HG03060 (cell line): ENCODE results near the gene BCAM.

Source experiments
- ATAC-seq: cut with Tn5 transposase; IDR thresholded peaks from one replicate; pipeline ENCODE4 v1.9.1; 2021; ENCODE audit warnings: low read depth, moderate number of reproducible peaks; ENCODE audit not compliant: unreplicated experiment

BCAM gene

DNA sequence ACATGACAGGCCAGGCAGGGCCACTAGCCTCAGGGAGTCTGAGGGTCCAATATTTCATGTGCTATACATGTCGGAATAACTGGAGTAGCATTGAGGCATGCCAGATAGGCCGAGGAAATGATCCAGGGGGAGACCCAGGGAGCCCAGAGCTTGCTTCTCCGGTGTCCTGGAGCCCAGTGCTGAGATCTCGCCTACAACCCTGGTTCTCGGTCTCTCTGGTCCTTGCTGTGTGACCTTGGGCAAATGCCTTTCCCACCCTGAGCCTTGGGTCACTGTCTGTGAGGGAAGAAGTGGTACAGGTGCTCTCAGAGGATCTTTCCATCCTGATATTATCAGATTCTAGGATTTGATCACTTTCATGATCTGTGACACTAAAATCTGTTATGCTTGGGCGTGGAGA, 19.9 kb upstream of the BCAM start:
- no peak for ATAC-seq

DNA sequence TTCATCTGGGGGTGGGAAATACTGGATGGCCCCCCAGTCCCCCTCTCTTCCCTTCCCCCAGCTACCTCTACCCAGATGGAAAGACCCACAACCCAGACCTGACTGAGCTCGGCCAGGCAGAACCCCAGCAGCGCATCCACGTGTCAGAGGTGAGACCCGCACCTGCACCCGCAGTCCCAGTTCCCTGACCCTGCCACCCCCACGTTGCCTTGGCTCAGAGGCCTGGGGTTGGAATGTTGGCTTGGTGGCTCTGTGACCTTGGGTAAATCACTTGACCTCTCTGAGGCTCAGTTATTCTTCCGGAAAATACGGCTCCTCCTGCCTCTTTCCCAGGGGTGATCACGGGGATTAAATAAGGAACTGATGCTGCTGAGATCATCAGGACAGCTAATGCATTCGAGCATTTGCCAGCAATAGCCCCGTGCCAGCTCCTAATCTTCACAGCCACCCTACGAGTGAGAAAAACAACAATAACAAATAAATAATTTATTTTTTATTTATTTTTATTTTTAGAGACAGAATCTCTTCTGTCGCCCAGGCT, 18.9 kb upstream of the BCAM start:
- ATAC-seq, result no peak

DNA sequence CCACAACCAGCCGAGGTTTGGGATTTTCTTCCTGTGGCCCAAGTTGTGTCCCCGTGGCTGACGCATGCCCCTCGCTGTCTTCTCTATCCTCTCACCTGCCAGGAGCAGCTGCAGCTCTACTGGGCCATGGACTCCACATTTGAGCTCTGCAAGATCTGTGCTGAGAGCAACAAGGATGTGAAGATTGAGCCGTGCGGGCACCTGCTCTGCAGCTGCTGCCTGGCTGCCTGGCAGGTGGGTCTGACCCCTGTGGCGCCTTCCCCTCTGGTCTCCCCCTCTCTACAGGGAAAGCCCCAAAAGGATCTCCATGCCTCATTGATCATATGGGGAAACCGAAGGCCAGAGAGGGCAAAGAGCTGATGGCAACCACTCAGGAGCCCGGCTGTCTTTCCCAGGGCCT, 16.6 kb upstream of the BCAM start:
- no peak for ATAC-seq

GRCh38 chr19:44794610-44795009, 14.3 kb upstream of the BCAM start:
- no peak for ATAC-seq

GRCh38 chr19:44795398-44795987, 13.4 kb upstream of the BCAM start:
- ATAC-seq, result no peak

- no peak for ATAC-seq
Observed at GRCh38 chr19:44796701-44797115, 12.2 kb upstream of the BCAM start.

DNA sequence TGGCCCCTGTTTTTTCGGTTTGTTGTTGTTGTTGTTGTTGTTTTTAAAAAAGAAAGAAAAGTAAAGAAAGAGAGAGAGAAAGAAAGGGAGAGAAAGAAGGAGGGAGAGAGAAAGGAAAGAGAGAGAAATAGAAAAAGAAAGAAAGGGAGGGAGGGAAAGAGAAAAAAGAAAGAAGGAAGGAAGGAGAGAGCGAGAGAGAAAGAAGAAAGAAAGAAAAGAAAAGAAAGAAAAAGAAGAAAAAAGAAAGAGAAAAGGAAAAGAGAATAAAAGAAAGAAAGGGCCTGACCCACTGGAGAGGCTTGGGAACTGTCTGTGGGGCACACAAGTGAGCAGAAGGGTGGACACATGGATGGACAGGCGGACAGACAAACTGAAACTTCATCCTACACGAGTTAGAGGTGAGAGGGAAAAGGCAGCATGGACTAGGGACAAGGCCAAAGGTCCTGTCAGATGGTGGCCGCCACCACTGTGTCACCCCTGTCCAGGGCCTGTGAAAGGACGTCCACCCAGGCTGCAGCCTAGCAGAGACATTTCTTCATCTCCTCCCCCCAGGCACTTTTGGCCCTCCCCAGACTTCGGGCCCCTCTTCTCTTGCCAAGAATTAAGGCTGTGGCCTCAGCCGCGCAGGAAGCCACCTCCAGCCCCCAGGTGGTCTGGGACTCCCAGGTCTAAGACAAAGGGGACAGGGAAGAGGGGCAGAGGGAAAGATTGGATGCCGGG, 9.1 kb upstream of the BCAM start:
- ATAC-seq, result no peak

DNA sequence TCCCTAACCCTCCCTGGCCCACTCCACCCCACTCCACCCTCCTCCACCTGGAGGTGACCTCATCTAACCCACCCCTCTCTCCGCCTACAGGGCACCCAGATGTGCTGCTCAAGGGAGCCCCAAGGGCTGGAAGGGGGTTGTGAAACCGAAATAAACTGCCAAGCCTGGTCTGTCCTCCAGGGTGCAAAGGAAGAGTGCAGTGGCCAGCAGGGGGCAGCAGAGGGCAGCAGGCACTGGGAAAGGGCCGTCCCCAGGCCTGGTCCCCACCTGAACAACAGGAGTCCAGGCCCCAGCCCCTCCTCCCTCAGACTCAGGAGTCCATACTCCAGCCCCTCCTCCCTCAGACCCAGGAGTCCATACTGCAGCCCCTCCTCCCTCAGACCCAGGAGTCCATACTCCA, 8.4 kb upstream of the BCAM start:
- ATAC-seq, result no peak

DNA sequence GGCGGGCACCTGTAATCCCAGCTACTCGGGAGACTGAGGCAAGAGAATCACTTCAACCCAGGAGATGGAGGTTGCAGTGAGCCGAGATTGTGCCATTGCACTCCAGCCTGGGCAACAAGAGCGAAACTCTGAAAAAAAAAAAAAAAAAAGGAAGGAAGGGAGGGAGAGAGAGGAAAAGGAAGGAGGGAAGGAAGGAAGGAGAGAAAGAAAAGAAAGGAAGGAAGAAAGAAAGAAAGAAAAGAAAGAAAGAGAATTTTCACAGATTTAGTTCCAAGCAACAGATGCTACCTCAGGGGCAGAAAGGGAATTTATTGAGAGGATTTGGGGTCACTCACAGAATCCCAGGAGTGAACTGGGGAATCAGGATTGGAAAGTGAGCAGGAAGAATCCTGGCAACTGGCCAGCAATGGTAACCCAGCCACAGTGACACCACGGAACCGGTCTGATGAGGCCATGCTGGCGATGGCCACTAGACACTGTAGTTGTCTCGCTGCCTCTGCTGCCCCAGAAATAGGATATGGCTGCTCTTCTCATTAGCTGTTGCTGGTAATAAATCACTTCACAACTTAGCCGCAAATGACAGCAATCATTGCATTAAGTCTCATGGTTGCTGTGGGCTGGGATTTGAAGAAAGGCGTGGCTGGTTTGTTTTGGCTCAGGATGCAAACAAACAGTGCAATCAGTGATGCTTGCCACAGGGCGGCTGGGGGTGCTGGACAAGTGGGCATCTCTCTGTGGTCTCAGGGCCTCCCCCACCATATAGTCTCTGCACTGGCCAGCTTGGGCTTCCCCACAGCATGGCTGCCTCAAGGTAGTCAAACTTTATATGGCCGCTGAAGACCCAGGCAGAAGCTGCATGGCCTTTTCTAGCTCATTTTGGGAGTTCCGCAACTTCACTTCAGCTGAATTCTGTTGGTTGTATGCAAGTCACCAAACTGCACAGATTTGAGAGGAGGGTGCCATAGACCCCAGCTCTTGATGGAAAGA, 5.2 kb upstream of the BCAM start:
- no peak for ATAC-seq

- no peak for ATAC-seq
Observed at GRCh38 chr19:44806291-44806690, 2.6 kb upstream of the BCAM start.

- no peak for ATAC-seq
Observed at GRCh38 chr19:44807162-44807561, 1.7 kb upstream of the BCAM start.

GRCh38 chr19:44807652-44808462, 1.0 kb upstream of the BCAM start:
- ATAC-seq, result no peak

- ATAC-seq, result no peak
Observed at GRCh38 chr19:44809577-44810233, 802 bp downstream of the BCAM start.

GRCh38 chr19:44810234-44811121, 1.6 kb downstream of the BCAM start:
- ATAC-seq, result no peak

- ATAC-seq, result no peak
Observed at GRCh38 chr19:44811122-44811419, 2.2 kb downstream of the BCAM start.

GRCh38 chr19:44812142-44812718, 3.3 kb downstream of the BCAM start:
- no peak for ATAC-seq

DNA sequence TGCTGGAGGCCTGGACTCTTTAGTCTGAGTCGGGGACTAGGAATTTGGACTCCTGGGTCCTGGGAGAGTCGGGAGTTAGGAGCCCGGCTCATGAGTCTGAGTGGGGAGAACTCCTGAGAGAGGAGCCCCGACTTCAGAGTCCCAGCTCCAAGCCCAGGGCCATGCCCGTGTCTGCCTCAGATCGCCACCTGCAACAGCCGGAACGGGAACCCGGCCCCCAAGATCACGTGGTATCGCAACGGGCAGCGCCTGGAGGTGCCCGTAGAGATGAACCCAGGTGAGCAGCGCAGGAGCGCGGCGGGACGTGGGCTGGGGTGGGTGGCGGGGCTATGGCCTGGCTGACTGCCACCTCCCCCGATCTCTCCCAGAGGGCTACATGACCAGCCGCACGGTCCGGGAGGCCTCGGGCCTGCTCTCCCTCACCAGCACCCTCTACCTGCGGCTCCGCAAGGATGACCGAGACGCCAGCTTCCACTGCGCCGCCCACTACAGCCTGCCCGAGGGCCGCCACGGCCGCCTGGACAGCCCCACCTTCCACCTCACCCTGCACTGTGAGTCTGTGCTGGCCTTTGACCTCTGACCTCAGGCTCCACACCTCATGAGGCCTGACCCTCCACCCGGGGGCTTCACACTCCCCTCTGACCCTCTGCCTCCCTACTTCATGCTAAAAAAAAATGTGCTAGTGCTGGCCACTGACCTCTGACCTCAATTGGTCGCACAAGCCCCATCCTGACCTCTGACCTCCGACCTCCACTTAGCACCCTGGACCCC, 4.4 kb downstream of the BCAM start:
- no peak for ATAC-seq
